Mucosa of stomach (tissue), 1 donor: ENCODE measurements around the gene KRTAP1-4.
"Not testable (repeated sequence)": the region's sequence is repeated elsewhere in the genome, so short reads cannot be mapped to it uniquely, and the experiment has no call there.

Experiments
- H3K27me3 ChIP-seq: one replicate; pipeline ENCODE4 v1.7.0; 2013; ENCODE audit warnings: mild to moderate bottlenecking, low read length; ENCODE audit not compliant: control insufficient read depth, insufficient read depth
- H3K36me3 ChIP-seq: one replicate; pipeline ENCODE4 v1.7.0; 2013; ENCODE audit warnings: low read length; ENCODE audit not compliant: control insufficient read depth, insufficient read depth
- H3K4me1 ChIP-seq: one replicate; pipeline ENCODE4 v1.7.0; 2013; ENCODE audit warnings: mild to moderate bottlenecking, low read length; ENCODE audit not compliant: control insufficient read depth, insufficient read depth
- H3K4me3 ChIP-seq: one replicate; pipeline ENCODE4 v1.7.0; 2013; ENCODE audit warnings: low read length
- H3K9ac ChIP-seq: one replicate; pipeline ENCODE4 v1.7.0; 2013; ENCODE audit warnings: mild to moderate bottlenecking, low read length, moderate library complexity
- H3K9me3 ChIP-seq: one replicate; pipeline ENCODE4 v1.7.0; 2013; ENCODE audit warnings: mild to moderate bottlenecking, low read length, moderate library complexity; ENCODE audit not compliant: control insufficient read depth
- donor health status: Pancreatic carcinoma.

KRTAP1-4 gene

GRCh38 chr17:41013181-41013580, 16.8 kb downstream of the KRTAP1-4 start:
- no peaks in the 10 kb centered on the region for H3K27me3 ChIP-seq
- no peak overlapping the region for H3K9ac ChIP-seq
- H3K4me3 ChIP-seq = no peak overlapping the region
- no peaks in the 10 kb centered on the region for H3K36me3 ChIP-seq
- H3K4me1 ChIP-seq = no peaks in the 10 kb centered on the region
- no peaks in the 10 kb centered on the region for H3K9me3 ChIP-seq

GRCh38 chr17:41012326-41013120, 17.5 kb downstream of the KRTAP1-4 start:
- Histone ChIP-seq H3K36me3 (no peaks in the 10 kb centered on the region), H3K9me3 (no peaks in the 10 kb centered on the region), H3K4me1 (no peaks in the 10 kb centered on the region), H3K4me3 (no peak overlapping the region), H3K27me3 (no peaks in the 10 kb centered on the region), H3K9ac (no peak overlapping the region)

GRCh38 chr17:41010441-41010840, 19.6 kb downstream of the KRTAP1-4 start:
- H3K9me3 ChIP-seq = no peaks in the 10 kb centered on the region

GRCh38 chr17:41009936-41010335, 20.1 kb downstream of the KRTAP1-4 start:
- H3K9me3 ChIP-seq = no peaks in the 10 kb centered on the region
- H3K9ac ChIP-seq = no peak overlapping the region
- no peaks in the 10 kb centered on the region for H3K36me3 ChIP-seq
- H3K4me3 ChIP-seq = no peak overlapping the region
- no peaks in the 10 kb centered on the region for H3K4me1 ChIP-seq
- no peaks in the 10 kb centered on the region for H3K27me3 ChIP-seq

More at GRCh38 chr17:41010441-41010840, 19.6 kb downstream of the KRTAP1-4 start:
- no peak overlapping the region for H3K4me3 ChIP-seq
- no peak overlapping the region for H3K9ac ChIP-seq
- no peaks in the 10 kb centered on the region for H3K4me1 ChIP-seq
- no peaks in the 10 kb centered on the region for H3K36me3 ChIP-seq
- H3K27me3 ChIP-seq = no peaks in the 10 kb centered on the region

- no peaks in the 10 kb centered on the region for H3K36me3 ChIP-seq
- no peaks in the 10 kb centered on the region for H3K27me3 ChIP-seq
- no peaks in the 10 kb centered on the region for H3K9me3 ChIP-seq
- H3K4me3 ChIP-seq = no peak overlapping the region
- no peaks in the 10 kb centered on the region for H3K4me1 ChIP-seq
- no peak overlapping the region for H3K9ac ChIP-seq
These were observed 20.7 kb downstream of the KRTAP1-4 start for GRCh38 chr17:41009301-41009760.

GRCh38 chr17:41008811-41009210, 21.2 kb downstream of the KRTAP1-4 start, which contains the start of gene KRTAP3-1:
TSS of gene KRTAP3-1 (minus strand) at chr17:41009128. CDS start at chr17:41009074, 54 bp downstream.
- Histone ChIP-seq H3K36me3 (no peaks in the 10 kb centered on the region), H3K4me3 (no peak within 1 kb of the TSS), H3K4me1 (no peaks in the 10 kb centered on the region), H3K27me3 (no peaks in the 10 kb centered on the region), H3K9ac (no peak within 1 kb of the TSS), H3K9me3 (no peaks in the 10 kb centered on the region)

GRCh38 chr17:41004397-41004796, 25.6 kb downstream of the KRTAP1-4 start:
- no peaks in the 10 kb centered on the region for H3K9me3 ChIP-seq
- no peaks in the 10 kb centered on the region for H3K27me3 ChIP-seq
- H3K36me3 ChIP-seq = no peaks in the 10 kb centered on the region
- no peak overlapping the region for H3K4me3 ChIP-seq
- H3K9ac ChIP-seq = no peak overlapping the region
- H3K4me1 ChIP-seq = peaks cover 12% of the 10 kb centered on the region

GRCh38 chr17:41003926-41004325, 26.1 kb downstream of the KRTAP1-4 start:
- no peaks in the 10 kb centered on the region for H3K36me3 ChIP-seq
- no peak overlapping the region for H3K4me3 ChIP-seq
- H3K9me3 ChIP-seq = no peaks in the 10 kb centered on the region

GRCh38 chr17:41002814-41003213, 27.2 kb downstream of the KRTAP1-4 start:
- Histone ChIP-seq H3K9me3 (no peaks in the 10 kb centered on the region), H3K4me3 (no peak overlapping the region), H3K4me1 (peaks cover 12% of the 10 kb centered on the region), H3K27me3 (no peaks in the 10 kb centered on the region), H3K36me3 (no peaks in the 10 kb centered on the region), H3K9ac (no peak overlapping the region)

More at GRCh38 chr17:41003926-41004325, 26.1 kb downstream of the KRTAP1-4 start:
- H3K4me1 ChIP-seq = peaks cover 12% of the 10 kb centered on the region
- no peaks in the 10 kb centered on the region for H3K27me3 ChIP-seq
- no peak overlapping the region for H3K9ac ChIP-seq

- H3K27me3 ChIP-seq = no peaks in the 10 kb centered on the region
- no peak overlapping the region for H3K9ac ChIP-seq
- H3K36me3 ChIP-seq = no peaks in the 10 kb centered on the region
- no peaks in the 10 kb centered on the region for H3K9me3 ChIP-seq
- peaks cover 12% of the 10 kb centered on the region for H3K4me1 ChIP-seq
- no peak overlapping the region for H3K4me3 ChIP-seq
These were observed 28.2 kb downstream of the KRTAP1-4 start for GRCh38 chr17:41001795-41002194.

GRCh38 chr17:40999563-40999962, 30.4 kb downstream of the KRTAP1-4 start, which contains the start of gene KRTAP3-2:
TSS of gene KRTAP3-2 (minus strand) at chr17:40999906. CDS start at chr17:40999853, 53 bp downstream.
- not testable (repeated sequence) for H3K9ac ChIP-seq, H3K4me3 ChIP-seq, H3K9me3 ChIP-seq, H3K36me3 ChIP-seq, H3K27me3 ChIP-seq
- H3K4me1 ChIP-seq = peaks cover 12% of the 10 kb centered on the region

- Histone ChIP-seq H3K27me3 (no peaks in the 10 kb centered on the region), H3K9me3 (no peaks in the 10 kb centered on the region), H3K4me3 (no peak overlapping the region), H3K36me3 (no peaks in the 10 kb centered on the region), H3K9ac (no peak overlapping the region), H3K4me1 (peaks cover 8% of the 10 kb centered on the region)
These were observed 32.6 kb downstream of the KRTAP1-4 start for GRCh38 chr17:40997361-40997760.
